ENCODE data around the gene ARHGAP12.
"Not testable (repeated sequence)": the region's sequence is repeated elsewhere in the genome, so short reads cannot be mapped to it uniquely, and the experiment has no call there.

Gene ARHGAP12, protein sequence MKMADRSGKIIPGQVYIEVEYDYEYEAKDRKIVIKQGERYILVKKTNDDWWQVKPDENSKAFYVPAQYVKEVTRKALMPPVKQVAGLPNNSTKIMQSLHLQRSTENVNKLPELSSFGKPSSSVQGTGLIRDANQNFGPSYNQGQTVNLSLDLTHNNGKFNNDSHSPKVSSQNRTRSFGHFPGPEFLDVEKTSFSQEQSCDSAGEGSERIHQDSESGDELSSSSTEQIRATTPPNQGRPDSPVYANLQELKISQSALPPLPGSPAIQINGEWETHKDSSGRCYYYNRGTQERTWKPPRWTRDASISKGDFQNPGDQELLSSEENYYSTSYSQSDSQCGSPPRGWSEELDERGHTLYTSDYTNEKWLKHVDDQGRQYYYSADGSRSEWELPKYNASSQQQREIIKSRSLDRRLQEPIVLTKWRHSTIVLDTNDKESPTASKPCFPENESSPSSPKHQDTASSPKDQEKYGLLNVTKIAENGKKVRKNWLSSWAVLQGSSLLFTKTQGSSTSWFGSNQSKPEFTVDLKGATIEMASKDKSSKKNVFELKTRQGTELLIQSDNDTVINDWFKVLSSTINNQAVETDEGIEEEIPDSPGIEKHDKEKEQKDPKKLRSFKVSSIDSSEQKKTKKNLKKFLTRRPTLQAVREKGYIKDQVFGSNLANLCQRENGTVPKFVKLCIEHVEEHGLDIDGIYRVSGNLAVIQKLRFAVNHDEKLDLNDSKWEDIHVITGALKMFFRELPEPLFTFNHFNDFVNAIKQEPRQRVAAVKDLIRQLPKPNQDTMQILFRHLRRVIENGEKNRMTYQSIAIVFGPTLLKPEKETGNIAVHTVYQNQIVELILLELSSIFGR

GRCh38 chr10:31928549-31929260 is at the start of gene ARHGAP12:
Gene ARHGAP12, minus strand, starts transcription at chr10:31928831. Its CDS starts 19,976 bp downstream, at chr10:31908855.
- Histone ChIP-seq H3K27me3 (ENCODE audit: insufficient read depth, low read length) (no peaks in the 10 kb centered on the region), H3K4me1 (ENCODE audit: insufficient read depth, low read length) (peaks cover 29% of the 10 kb centered on the region), H2AFZ (ENCODE audit: low read depth, low read length) (peak within 1 kb of the TSS; percentile 75), H3K36me3 (ENCODE audit: insufficient read depth, low read length) (no peaks in the 10 kb centered on the region), H3K9me3 (ENCODE audit: low read length) (no peaks in the 10 kb centered on the region), H3K4me3 (ENCODE audit: low read length) (peak within 1 kb of the TSS; percentile 91)

DNA sequence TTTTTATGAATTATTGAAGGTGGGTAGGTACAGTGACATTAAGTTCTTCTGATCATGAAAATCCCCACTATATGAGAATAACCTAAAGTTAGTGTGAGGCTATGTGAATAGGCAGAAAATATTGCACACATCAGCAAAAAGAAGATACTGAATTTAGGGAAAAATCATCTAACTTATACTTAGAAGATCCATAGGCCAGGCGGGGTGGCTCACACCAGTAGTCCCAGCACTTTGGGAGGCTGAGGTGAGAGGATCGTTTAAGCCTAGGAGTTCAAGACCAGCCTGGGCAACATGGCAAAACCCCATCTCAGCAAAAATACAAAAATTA is 49.5 kb upstream of the ARHGAP12 start:
- Histone ChIP-seq H3K36me3 (ENCODE audit: insufficient read depth, low read length) (no peaks in the 10 kb centered on the region), H3K27me3 (ENCODE audit: insufficient read depth, low read length) (no peaks in the 10 kb centered on the region)

GRCh38 chr10:31977440-31978155 is 49.0 kb upstream of the ARHGAP12 start:
- no peak overlapping the region for H2AFZ ChIP-seq (ENCODE audit: low read depth, low read length)
- H3K9me3 ChIP-seq (ENCODE audit: low read length), result no peaks in the 10 kb centered on the region
- H3K27me3 ChIP-seq (ENCODE audit: insufficient read depth, low read length), result no peaks in the 10 kb centered on the region
- no peak overlapping the region for H3K4me3 ChIP-seq (ENCODE audit: low read length)
- H3K4me1 ChIP-seq (ENCODE audit: insufficient read depth, low read length), result peaks cover 12% of the 10 kb centered on the region
- H3K36me3 ChIP-seq (ENCODE audit: insufficient read depth, low read length), result no peaks in the 10 kb centered on the region

More for the DNA sequence above, 49.5 kb upstream of the ARHGAP12 start:
- no peak overlapping the region for H3K4me3 ChIP-seq (ENCODE audit: low read length)
- no peaks in the 10 kb centered on the region for H3K9me3 ChIP-seq (ENCODE audit: low read length)
- no peak overlapping the region for H2AFZ ChIP-seq (ENCODE audit: low read depth, low read length)
- peaks cover 12% of the 10 kb centered on the region for H3K4me1 ChIP-seq (ENCODE audit: insufficient read depth, low read length)

DNA sequence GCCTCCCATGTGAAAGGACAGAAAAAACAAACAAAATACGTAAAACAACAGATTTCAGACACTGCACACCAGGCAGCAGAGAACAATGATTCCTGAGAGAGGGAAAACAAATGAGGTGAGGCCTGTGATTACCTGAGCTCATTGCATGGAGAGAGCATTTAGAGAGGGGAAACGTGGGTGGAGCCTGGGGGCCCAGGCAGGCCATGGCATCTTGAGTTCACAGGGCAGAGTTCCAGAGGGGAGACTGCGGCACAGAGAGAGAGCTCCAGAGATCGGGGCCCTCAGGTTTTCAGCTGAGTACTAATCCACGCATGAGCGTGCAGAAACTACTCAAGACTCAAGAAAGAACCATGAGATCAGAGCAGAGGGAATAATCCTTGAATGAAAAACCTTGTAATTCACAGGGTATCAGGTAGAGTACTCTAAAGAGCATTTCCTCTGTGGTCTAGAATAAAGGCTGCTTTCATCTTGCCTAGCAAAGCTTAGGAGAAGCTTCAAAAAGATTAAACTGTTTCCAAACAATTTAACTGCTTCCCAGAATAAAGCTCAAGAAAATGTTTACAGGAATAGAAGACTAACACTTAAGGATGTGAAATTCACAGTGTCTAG is 46.6 kb upstream of the ARHGAP12 start:
- Histone ChIP-seq H3K4me1 (ENCODE audit: insufficient read depth, low read length) (peaks cover 12% of the 10 kb centered on the region), H3K36me3 (ENCODE audit: insufficient read depth, low read length) (no peaks in the 10 kb centered on the region), H3K27me3 (ENCODE audit: insufficient read depth, low read length) (no peaks in the 10 kb centered on the region), H3K4me3 (ENCODE audit: low read length) (no peak overlapping the region), H2AFZ (ENCODE audit: low read depth, low read length) (no peak overlapping the region), H3K9me3 (ENCODE audit: low read length) (no peaks in the 10 kb centered on the region)

- Histone ChIP-seq H3K36me3 (ENCODE audit: insufficient read depth, low read length) (no peaks in the 10 kb centered on the region), H2AFZ (ENCODE audit: low read depth, low read length) (no peak overlapping the region), H3K4me3 (ENCODE audit: low read length) (no peak overlapping the region), H3K9me3 (ENCODE audit: low read length) (no peaks in the 10 kb centered on the region), H3K4me1 (ENCODE audit: insufficient read depth, low read length) (peaks cover 12% of the 10 kb centered on the region), H3K27me3 (ENCODE audit: insufficient read depth, low read length) (no peaks in the 10 kb centered on the region)
These were observed 45.9 kb upstream of the ARHGAP12 start for GRCh38 chr10:31974434-31975124.

GRCh38 chr10:31972519-31973041 is 43.9 kb upstream of the ARHGAP12 start:
- Histone ChIP-seq H2AFZ (ENCODE audit: low read depth, low read length) (no peak overlapping the region), H3K4me1 (ENCODE audit: insufficient read depth, low read length) (peaks cover 5% of the 10 kb centered on the region), H3K9me3 (ENCODE audit: low read length) (no peaks in the 10 kb centered on the region), H3K4me3 (ENCODE audit: low read length) (no peak overlapping the region), H3K27me3 (ENCODE audit: insufficient read depth, low read length) (no peaks in the 10 kb centered on the region), H3K36me3 (ENCODE audit: insufficient read depth, low read length) (no peaks in the 10 kb centered on the region)

DNA sequence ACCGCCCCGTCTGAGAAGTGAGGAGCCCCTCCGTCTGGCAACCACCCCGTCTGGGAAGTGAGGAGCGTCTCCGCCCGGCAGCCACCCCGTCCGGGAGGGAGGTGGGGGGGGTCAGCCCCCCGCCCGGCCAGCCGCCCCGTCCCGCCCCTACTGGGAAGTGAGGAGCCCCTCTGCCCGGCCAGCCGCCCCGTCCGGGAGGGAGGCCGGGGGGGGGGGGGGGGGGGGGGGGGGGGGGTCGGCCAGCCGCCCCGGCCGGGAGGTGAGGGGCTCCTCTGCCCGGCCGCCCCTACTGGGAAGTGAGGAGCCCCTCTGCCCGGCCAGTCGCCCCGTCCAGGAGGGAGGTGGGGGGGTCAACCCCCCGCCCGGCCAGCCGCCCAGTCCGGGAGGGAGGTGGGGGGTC is 41.2 kb upstream of the ARHGAP12 start:
- H3K36me3 ChIP-seq (ENCODE audit: insufficient read depth, low read length); H3K4me3 ChIP-seq (ENCODE audit: low read length); H3K9me3 ChIP-seq (ENCODE audit: low read length); H3K4me1 ChIP-seq (ENCODE audit: insufficient read depth, low read length); H3K27me3 ChIP-seq (ENCODE audit: insufficient read depth, low read length); H2AFZ ChIP-seq (ENCODE audit: low read depth, low read length): not testable (repeated sequence)

- no peak overlapping the region for H3K4me3 ChIP-seq (ENCODE audit: low read length)
- H3K4me1 ChIP-seq (ENCODE audit: insufficient read depth, low read length), result no peaks in the 10 kb centered on the region
- no peaks in the 10 kb centered on the region for H3K27me3 ChIP-seq (ENCODE audit: insufficient read depth, low read length)
- H3K9me3 ChIP-seq (ENCODE audit: low read length), result no peaks in the 10 kb centered on the region
- H2AFZ ChIP-seq (ENCODE audit: low read depth, low read length), result no peak overlapping the region
- H3K36me3 ChIP-seq (ENCODE audit: insufficient read depth, low read length), result no peaks in the 10 kb centered on the region
These were observed 35.0 kb upstream of the ARHGAP12 start for GRCh38 chr10:31963589-31963980.

- Histone ChIP-seq H3K4me1 (ENCODE audit: insufficient read depth, low read length) (no peaks in the 10 kb centered on the region), H3K4me3 (ENCODE audit: low read length) (no peak overlapping the region), H3K36me3 (ENCODE audit: insufficient read depth, low read length) (no peaks in the 10 kb centered on the region), H3K9me3 (ENCODE audit: low read length) (no peaks in the 10 kb centered on the region), H3K27me3 (ENCODE audit: insufficient read depth, low read length) (no peaks in the 10 kb centered on the region), H2AFZ (ENCODE audit: low read depth, low read length) (no peak overlapping the region)
These were observed 34.4 kb upstream of the ARHGAP12 start for GRCh38 chr10:31962826-31963588.

DNA sequence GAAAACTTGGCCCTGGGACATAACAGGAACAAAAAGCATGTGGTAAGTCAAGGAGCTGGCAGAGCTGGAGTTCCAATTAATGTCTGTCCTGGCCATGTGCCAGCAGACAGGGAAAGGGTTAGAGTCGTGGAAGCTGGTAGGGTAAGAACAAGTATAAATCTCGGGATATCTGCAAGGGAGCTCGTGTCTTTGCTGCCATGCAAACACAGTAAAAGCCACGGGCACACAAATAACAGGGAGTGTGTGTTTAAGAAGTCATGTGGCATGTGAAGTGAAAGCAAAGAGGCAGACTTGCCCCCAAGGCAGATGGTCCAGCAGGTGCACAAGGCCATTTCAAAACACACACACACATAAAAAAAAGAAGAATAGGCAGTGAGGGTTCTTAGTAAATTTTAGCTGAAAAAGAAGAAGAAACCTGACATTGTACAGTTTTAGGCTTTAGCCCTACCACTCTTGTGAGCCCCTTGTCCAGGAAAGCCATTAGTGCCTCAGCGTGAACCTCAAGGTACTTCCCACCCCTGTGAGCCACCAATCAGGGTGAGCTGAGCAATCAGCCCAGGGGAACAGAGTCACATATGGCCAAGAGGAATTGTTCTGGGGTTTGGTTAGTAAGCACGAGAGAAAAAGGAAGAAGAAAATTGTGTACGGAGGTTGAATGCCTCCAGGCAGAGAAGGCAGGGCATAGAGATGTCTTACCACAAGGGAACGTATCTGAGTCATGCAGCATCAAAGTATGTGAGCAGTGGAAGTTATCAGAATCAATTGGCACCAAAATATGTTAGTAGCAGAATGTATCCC is 32.8 kb upstream of the ARHGAP12 start:
- Histone ChIP-seq H3K36me3 (ENCODE audit: insufficient read depth, low read length) (no peaks in the 10 kb centered on the region), H2AFZ (ENCODE audit: low read depth, low read length) (no peak overlapping the region), H3K27me3 (ENCODE audit: insufficient read depth, low read length) (no peaks in the 10 kb centered on the region)

More for the DNA sequence above, 32.8 kb upstream of the ARHGAP12 start:
- Histone ChIP-seq H3K9me3 (ENCODE audit: low read length) (no peaks in the 10 kb centered on the region), H3K4me3 (ENCODE audit: low read length) (no peak overlapping the region), H3K4me1 (ENCODE audit: insufficient read depth, low read length) (no peaks in the 10 kb centered on the region)
